Left lobe of liver (tissue), 2 donors: Measurements from ENCODE around the gene SYNCRIP. TPM values are rescaled to one million over a fixed set of nuclear protein-coding genes. Genes with fewer than 3 reads are reported as not detected.
"Not testable (repeated sequence)": the region's sequence is repeated elsewhere in the genome, so short reads cannot be mapped to it uniquely, and the experiment has no call there.

ENCODE experiments used
- ATAC-seq: fragments of 200-7000 bp; cut with Tn5 transposase; one replicate; pipeline ENCODE4 v1.9.1; 2020; ENCODE audit warnings: mild to moderate bottlenecking, moderate library complexity
- DNase-seq: peaks from one replicate; pipeline ENCODE4 v3.0.0-alpha.2; 2020; ENCODE audit warnings: low spot score
- total RNA-seq: library from RNA; stranded (reverse); gene quantifications from one replicate; pipeline ENCODE4 v1.2.1, GENCODE V29; 2021
- donor health status: DM: no; HTN: no; CAD: no; lungs with moderate emphysema.
- donor health status: DM: no; HTN: yes; CAD: no.

Gene SYNCRIP
- total RNA-seq = 31.0 TPM

- peak; percentile 99 for DNase-seq
Observed at GRCh38 chr6:85642774-85643536, at the start of gene SYNCRIP. SYNCRIP (minus strand) TSS chr6:85642886; CDS start chr6:85641439, 1,447 bp downstream.

GRCh38 chr6:85691478-85691877 lies 48.8 kb upstream of the SYNCRIP start:
- DNase-seq (no peak), ATAC-seq (no peak)

More at GRCh38 chr6:85642774-85643536, at the start of gene SYNCRIP:
- peak; percentile 84 for ATAC-seq

GRCh38 chr6:85690071-85690470 lies 47.4 kb upstream of the SYNCRIP start:
- no peak for ATAC-seq
- no peak for DNase-seq

- no peak for ATAC-seq
- DNase-seq = no peak
Observed at GRCh38 chr6:85685713-85686112, 43.0 kb upstream of the SYNCRIP start.

- DNase-seq (no peak), ATAC-seq (no peak)
Observed at GRCh38 chr6:85684809-85685171, 42.1 kb upstream of the SYNCRIP start.

- ATAC-seq (no peak), DNase-seq (no peak)
Observed at GRCh38 chr6:85684133-85684808, 41.6 kb upstream of the SYNCRIP start.

GRCh38 chr6:85681899-85682298 lies 39.2 kb upstream of the SYNCRIP start:
- not testable (repeated sequence) for DNase-seq, ATAC-seq

GRCh38 chr6:85680388-85680787 lies 37.7 kb upstream of the SYNCRIP start:
- no peak for ATAC-seq
- DNase-seq = no peak

GRCh38 chr6:85679445-85680123 lies 36.9 kb upstream of the SYNCRIP start:
- ATAC-seq (no peak), DNase-seq (no peak)

- DNase-seq (peak; percentile 99), ATAC-seq (peak; percentile 94)
Observed at GRCh38 chr6:85678602-85679444, 36.1 kb upstream of the SYNCRIP start.

GRCh38 chr6:85678026-85678601 lies 35.4 kb upstream of the SYNCRIP start:
- DNase-seq (no peak), ATAC-seq (peak; percentile 17)

- DNase-seq (no peak), ATAC-seq (no peak)
Observed at GRCh38 chr6:85677234-85677956, 34.7 kb upstream of the SYNCRIP start.

GRCh38 chr6:85676086-85676729 lies 33.5 kb upstream of the SYNCRIP start:
- peak; percentile 11 for ATAC-seq
- no peak for DNase-seq

GRCh38 chr6:85675030-85675819 lies 32.5 kb upstream of the SYNCRIP start:
- no peak for ATAC-seq
- no peak for DNase-seq

- no peak for ATAC-seq
- DNase-seq = no peak
Observed at GRCh38 chr6:85674604-85675003, 31.9 kb upstream of the SYNCRIP start.

- DNase-seq = peak; percentile 52
- ATAC-seq = peak; percentile 8
Observed at GRCh38 chr6:85673198-85674139, 30.8 kb upstream of the SYNCRIP start.

- ATAC-seq = no peak
- no peak for DNase-seq
Observed at GRCh38 chr6:85672623-85673022, 29.9 kb upstream of the SYNCRIP start.
